HCT116 (cell line): ENCODE results near the gene MALL. TPM values are rescaled to one million over a fixed set of nuclear protein-coding genes. Genes with fewer than 3 reads are reported as not detected.

Experiments
- ATAC-seq: fragments of 200-7000 bp; cut with Tn5 transposase; 2 replicates; pipeline ENCODE4 v1.9.1; 2020; ENCODE audit warnings: mild to moderate bottlenecking, moderate library complexity
- BruUV-seq: library from RNA; stranded (reverse); fragments of 400-500 nt; replicated peaks from 2 replicates; lab custom pipeline; 2021; lab: Mats Ljungman, UMichigan
- CTCF ChIA-PET: fragments of 300-600 bp; sonication (Branson Sonifier 250); formaldehyde crosslinking; loops from one replicate; lab custom pipeline; 2021; ENCODE audit warnings: antibody characterized with exemption; lab: Charles Lee
- POLR2A ChIA-PET: fragments of 300-600, 350-600 bp; sonication (Branson Sonifier 250); formaldehyde crosslinking; loops from one replicate; lab custom pipeline; 2021; ENCODE audit warnings: antibody characterized with exemption; lab: Charles Lee
- RAD21 ChIA-PET, 2 experiments: fragments of 300-600 bp; sonication (Branson Sonifier 250); formaldehyde crosslinking; loops; one replicate each; lab custom pipeline; 2023; ENCODE audit warnings: low total read pairs in 2 of 2; ENCODE audit not compliant: uncharacterized antibody in 2 of 2, unreplicated experiment in 2 of 2, low non-redundant PET in 1 of 2; lab: Charles Lee
- DNase-seq: peaks from one replicate; pipeline ENCODE4 v3.0.0-alpha.2; 2010; ENCODE audit warnings: low read depth, low spot score
- H2AFZ ChIP-seq: fragments of 200-600 bp; shearing (Covaris generic), sonication (generic); 2 replicates; pipeline ENCODE4 v1.6.1; 2017; ENCODE audit warnings: low read depth, mixed run types, mixed read lengths, antibody characterized with exemption, low read length; ENCODE audit not compliant: poor library complexity, severe bottlenecking
- H3K27ac ChIP-seq: 2 replicates; pipeline ENCODE4 v1.5.1; 2012; ENCODE audit warnings: low read depth, low read length
- H3K27me3 ChIP-seq: fragments of 200-600 bp; sonication (generic); 2 replicates; pipeline ENCODE4 v1.6.1; 2016; ENCODE audit warnings: mixed run types, low read length, mixed read lengths; ENCODE audit not compliant: insufficient read depth
- H3K36me3 ChIP-seq, 2 experiments: fragments of 200-500 bp in 1 of 2; fragments of 200-600 bp in 1 of 2; sonication (Bioruptor generic) in 1 of 2; sonication (generic) in 1 of 2; 2 replicates each; pipeline versions ENCODE4 v1.5.1 to v1.6.1; 2014 to 2016; ENCODE audit warnings: low read length in 2 of 2, inconsistent platforms in 1 of 2, mixed read lengths in 1 of 2, mixed run types in 1 of 2; ENCODE audit not compliant: insufficient read depth in 2 of 2, control insufficient read depth in 1 of 2
- H3K4me1 ChIP-seq, 2 experiments: fragments of 200-600 bp in 1 of 2; sonication (generic) in 1 of 2; 2 replicates each; pipeline versions ENCODE4 v1.5.1 to v1.6.1; 2012 to 2017; ENCODE audit warnings: low read length in 2 of 2, inconsistent platforms in 1 of 2, mild to moderate bottlenecking in 1 of 2, mixed read lengths in 1 of 2, mixed run types in 1 of 2, moderate library complexity in 1 of 2; ENCODE audit not compliant: insufficient read depth in 2 of 2, control insufficient read depth in 1 of 2
- H3K4me2 ChIP-seq: fragments of 200-600 bp; sonication (generic); 2 replicates; pipeline ENCODE4 v1.6.1; 2017; ENCODE audit warnings: mixed run types, low read length, mixed read lengths
- H3K4me3 ChIP-seq, 2 experiments: fragments of 200-600 bp in 1 of 2; sonication (generic) in 1 of 2; replicated peaks in 1 of 2; 2 replicates each; pipeline ENCODE4 v1.5.1; 2011 to 2016; ENCODE audit warnings: low read length in 2 of 2, control low read depth in 1 of 2, low read depth in 1 of 2, mild to moderate bottlenecking in 1 of 2, mixed read lengths in 1 of 2, mixed run types in 1 of 2
- H3K79me2 ChIP-seq: fragments of 200-600 bp; sonication (generic); 2 replicates; pipeline ENCODE4 v1.6.1; 2017; ENCODE audit warnings: mild to moderate bottlenecking, mixed run types, low read length, moderate library complexity, mixed read lengths; ENCODE audit not compliant: insufficient read depth
- H3K9ac ChIP-seq: fragments of 200-600 bp; sonication (generic); 2 replicates; pipeline ENCODE4 v1.6.1; 2016; ENCODE audit warnings: low read length, mixed read lengths
- H3K9me2 ChIP-seq: fragments of 200-600 bp; sonication (generic), shearing (Covaris generic); 2 replicates; pipeline ENCODE4 v1.6.1; 2017; ENCODE audit warnings: mixed run types, mild to moderate bottlenecking, moderate library complexity; ENCODE audit not compliant: insufficient read depth
- H3K9me3 ChIP-seq, 2 experiments: fragments of 200-500 bp in 1 of 2; fragments of 200-600 bp in 1 of 2; sonication (Bioruptor generic) in 1 of 2; sonication (generic) in 1 of 2; 2 replicates each; pipeline ENCODE4 v1.6.1; 2014 to 2017; ENCODE audit warnings: low read length in 2 of 2, mixed read lengths in 2 of 2, inconsistent platforms in 1 of 2, low read depth in 1 of 2, mild to moderate bottlenecking in 1 of 2, mixed run types in 1 of 2, moderate library complexity in 1 of 2; ENCODE audit not compliant: control insufficient read depth in 1 of 2, insufficient read depth in 1 of 2
- H4K20me1 ChIP-seq: fragments of 200-600 bp; sonication (generic), shearing (Covaris generic); 2 replicates; pipeline ENCODE4 v1.6.1; 2017; ENCODE audit warnings: mixed run types, mild to moderate bottlenecking, moderate library complexity; ENCODE audit not compliant: insufficient read depth
- POLR2AphosphoS5 ChIP-seq: IDR thresholded peaks from 2 replicates; pipeline ENCODE4 v1.6.1; 2011; ENCODE audit warnings: mild to moderate bottlenecking, low read depth, low read length, moderate library complexity
- RAD21 ChIP-seq: IDR thresholded peaks from 2 replicates; pipeline ENCODE4 v1.6.1; 2012; ENCODE audit warnings: low read depth, mild to moderate bottlenecking
- SP1 ChIP-seq: IDR thresholded peaks from 2 replicates; pipeline ENCODE4 v1.6.1; 2012; ENCODE audit warnings: low read depth
- intact Hi-C: fragments of 100-400 bp; cut with micrococcal nuclease; formaldehyde crosslinking; loops from 2 replicates; pipeline ENCODE4 v1.10.0; 2022
- total RNA-seq: library from RNA; stranded (reverse); gene quantifications from one replicate; pipeline ENCODE4 v1.2.1, GENCODE V29; 2021; ENCODE audit not compliant: unreplicated experiment
- TF ChIP-seq, protein P1 (sequence below), 3 experiments: fragments of 200-600 bp in 1 of 3; sonication (generic) in 1 of 3; IDR thresholded peaks in 2 of 3; conservative IDR thresholded peaks in 1 of 3; 2 replicates each; pipeline ENCODE4 v1.5.1; 2012 to 2017; ENCODE audit warnings: low read depth in 2 of 3, low read length in 2 of 3, antibody characterized with exemption in 1 of 3, borderline replicate concordance in 1 of 3, control low read depth in 1 of 3, mild to moderate bottlenecking in 1 of 3, mixed read lengths in 1 of 3, mixed run types in 1 of 3, moderate library complexity in 1 of 3; ENCODE audit not compliant: insufficient read depth in 1 of 3

The MALL gene
- total RNA-seq, 1 experiment from 2014 or later: 223 TPM

DNA sequence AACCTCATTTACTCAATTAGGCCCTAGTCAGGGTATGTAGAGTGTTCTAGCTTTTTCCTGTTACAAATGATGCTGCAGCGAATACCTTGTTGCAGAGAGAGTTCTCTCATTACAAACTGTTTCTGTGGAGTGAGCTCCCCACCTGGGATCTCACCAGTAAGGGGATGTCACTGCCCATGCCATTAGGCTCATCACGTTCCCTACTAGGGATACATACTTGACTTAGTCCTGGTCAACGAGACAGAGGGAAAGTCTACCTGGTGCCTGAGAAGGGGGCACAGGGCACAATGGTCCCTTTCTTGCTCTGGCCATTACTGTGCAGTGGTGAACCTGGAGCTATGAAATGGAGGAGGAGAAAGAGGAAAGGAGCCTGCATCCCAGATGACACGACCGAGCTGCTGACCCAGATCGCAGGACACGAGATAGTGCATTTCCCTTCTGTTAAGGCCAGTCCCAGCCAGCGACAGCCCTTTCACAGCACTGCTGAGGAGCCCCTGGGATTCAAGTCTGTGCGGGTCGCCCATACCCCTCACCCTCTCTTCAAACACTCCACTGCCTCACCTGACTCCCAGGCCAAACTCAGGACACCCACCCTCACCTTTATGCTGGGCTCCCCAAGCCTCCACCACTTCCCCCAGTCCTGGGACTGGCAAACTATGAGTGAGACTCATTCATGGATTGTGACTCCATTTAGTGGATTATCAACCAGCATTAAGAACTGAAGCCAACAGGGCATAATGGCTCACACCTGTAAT is 16.0 kb downstream of the MALL start (continued):
- TF ChIP-seq, protein P1, sequence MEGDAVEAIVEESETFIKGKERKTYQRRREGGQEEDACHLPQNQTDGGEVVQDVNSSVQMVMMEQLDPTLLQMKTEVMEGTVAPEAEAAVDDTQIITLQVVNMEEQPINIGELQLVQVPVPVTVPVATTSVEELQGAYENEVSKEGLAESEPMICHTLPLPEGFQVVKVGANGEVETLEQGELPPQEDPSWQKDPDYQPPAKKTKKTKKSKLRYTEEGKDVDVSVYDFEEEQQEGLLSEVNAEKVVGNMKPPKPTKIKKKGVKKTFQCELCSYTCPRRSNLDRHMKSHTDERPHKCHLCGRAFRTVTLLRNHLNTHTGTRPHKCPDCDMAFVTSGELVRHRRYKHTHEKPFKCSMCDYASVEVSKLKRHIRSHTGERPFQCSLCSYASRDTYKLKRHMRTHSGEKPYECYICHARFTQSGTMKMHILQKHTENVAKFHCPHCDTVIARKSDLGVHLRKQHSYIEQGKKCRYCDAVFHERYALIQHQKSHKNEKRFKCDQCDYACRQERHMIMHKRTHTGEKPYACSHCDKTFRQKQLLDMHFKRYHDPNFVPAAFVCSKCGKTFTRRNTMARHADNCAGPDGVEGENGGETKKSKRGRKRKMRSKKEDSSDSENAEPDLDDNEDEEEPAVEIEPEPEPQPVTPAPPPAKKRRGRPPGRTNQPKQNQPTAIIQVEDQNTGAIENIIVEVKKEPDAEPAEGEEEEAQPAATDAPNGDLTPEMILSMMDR (IDR thresholded peaks at IDR 0.05 in 2 of 3, conservative IDR thresholded peaks at IDR 0.05 in 1 of 3; ENCODE audit: borderline replicate concordance in 1 of 3, insufficient read depth in 1 of 3, low read depth in 2 of 3, low read length in 2 of 3): no peak
- no peak for TF ChIP-seq RAD21

DNA sequence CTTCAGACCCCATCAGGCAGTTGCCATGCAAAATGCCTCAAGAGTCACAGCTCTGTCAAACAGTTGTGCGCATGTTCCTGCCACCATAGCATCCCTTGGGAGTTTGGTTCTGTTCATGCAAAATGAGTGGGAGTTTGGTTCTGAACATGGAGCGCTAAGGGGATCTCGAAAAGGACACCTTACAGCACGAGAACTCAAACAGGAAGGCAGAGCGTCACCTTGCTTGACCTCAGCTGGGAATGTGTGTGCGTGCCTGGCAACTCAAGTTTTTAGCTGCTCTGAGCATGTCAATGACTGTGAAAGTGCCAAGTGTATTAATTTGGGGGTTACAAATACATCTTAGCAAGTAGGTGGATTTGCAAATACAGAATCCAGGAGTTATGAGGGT is 16.6 kb downstream of the MALL start:
- Histone ChIP-seq H3K79me2 (peaks cover 90% of the 10 kb centered on the region), H3K9me2 (no peaks in the 10 kb centered on the region), H3K4me2 (no peak overlapping the region), H4K20me1 (no peaks in the 10 kb centered on the region), H3K9me3 (no peaks in the 10 kb centered on the region), H3K36me3 (peaks cover 0 to 27% of the 10 kb centered on the region in 2 experiments; a peak in 1 of 4 replicates), H3K27ac (peak overlapping the region; percentile 100), H3K9ac (peak overlapping the region; percentile 78; the same call in 1 of the 2 replicates), H2AFZ (no peak overlapping the region), H3K4me1 (peaks cover 65 to 89% of the 10 kb centered on the region in 2 experiments), H3K27me3 (no peaks in the 10 kb centered on the region), H3K4me3 (no peak overlapping the region)
- ATAC-seq (no peak), DNase-seq (no peak)
- intact Hi-C loops: no loop called here
- no TSS peak for BruUV-seq
- ChIA-PET CTCF (no interaction called here), POLR2A (no interaction called here), RAD21 (no interaction called here)
- TF ChIP-seq POLR2AphosphoS5 (peak; percentile 31; the same call in 1 of the 2 replicates), SP1 (no peak)
